Body of pancreas (tissue), 4 donors: ENCODE measurements around the gene NEK3.

Experiments
- POLR2A ChIP-seq, 3 donors: fragments of 450-650 bp; IDR thresholded peaks; one replicate each; pipeline ENCODE4 v1.6.1; 2016; ENCODE audit warnings: antibody characterized with exemption in 3 of 3, mild to moderate bottlenecking in 2 of 3
- TF ChIP-seq, protein P1 (sequence below), 7 experiments: fragments of 450-650 bp in 4 of 7; fragments of 200-600 bp in 3 of 7; sonication (generic) in 3 of 7; IDR thresholded peaks; one replicate each; pipeline ENCODE4 v1.5.1; 2016 to 2019; ENCODE audit warnings: antibody characterized with exemption in 7 of 7

DNA sequence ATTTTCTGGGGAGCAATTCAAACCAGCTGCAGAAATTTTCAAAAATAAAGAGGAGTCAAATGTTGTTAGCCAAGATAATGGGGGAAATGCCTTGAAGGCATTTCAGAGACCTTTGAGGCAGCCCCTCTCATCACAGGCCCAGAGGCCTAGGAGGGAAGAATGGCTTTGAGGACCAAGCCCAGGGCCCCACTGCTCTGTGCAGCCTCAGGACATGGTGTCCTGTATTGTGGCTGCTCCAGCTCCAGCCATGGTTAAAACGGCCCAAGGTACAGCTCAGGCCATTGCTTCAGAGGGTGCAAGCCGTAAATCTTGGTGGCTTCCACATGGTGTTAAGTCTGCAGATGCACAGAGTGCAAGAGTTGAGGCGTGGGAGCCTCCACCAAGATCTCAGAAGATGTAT is 62.6 kb downstream of the NEK3 start:
- TF ChIP-seq, protein P1, sequence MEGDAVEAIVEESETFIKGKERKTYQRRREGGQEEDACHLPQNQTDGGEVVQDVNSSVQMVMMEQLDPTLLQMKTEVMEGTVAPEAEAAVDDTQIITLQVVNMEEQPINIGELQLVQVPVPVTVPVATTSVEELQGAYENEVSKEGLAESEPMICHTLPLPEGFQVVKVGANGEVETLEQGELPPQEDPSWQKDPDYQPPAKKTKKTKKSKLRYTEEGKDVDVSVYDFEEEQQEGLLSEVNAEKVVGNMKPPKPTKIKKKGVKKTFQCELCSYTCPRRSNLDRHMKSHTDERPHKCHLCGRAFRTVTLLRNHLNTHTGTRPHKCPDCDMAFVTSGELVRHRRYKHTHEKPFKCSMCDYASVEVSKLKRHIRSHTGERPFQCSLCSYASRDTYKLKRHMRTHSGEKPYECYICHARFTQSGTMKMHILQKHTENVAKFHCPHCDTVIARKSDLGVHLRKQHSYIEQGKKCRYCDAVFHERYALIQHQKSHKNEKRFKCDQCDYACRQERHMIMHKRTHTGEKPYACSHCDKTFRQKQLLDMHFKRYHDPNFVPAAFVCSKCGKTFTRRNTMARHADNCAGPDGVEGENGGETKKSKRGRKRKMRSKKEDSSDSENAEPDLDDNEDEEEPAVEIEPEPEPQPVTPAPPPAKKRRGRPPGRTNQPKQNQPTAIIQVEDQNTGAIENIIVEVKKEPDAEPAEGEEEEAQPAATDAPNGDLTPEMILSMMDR (IDR thresholded peaks at IDR 0.05), result no peak
- TF ChIP-seq POLR2A (IDR thresholded peaks at IDR 0.05), result no peak
